ENCODE data around the gene VGF.

VGF gene

GRCh38 chr7:101171442-101171837 lies 6.1 kb upstream of the VGF start:
- peak; percentile 19; the same call in 1 of the 2 replicates for TF ChIP-seq CTCF (IDR thresholded peaks at IDR 0.05)

- TF ChIP-seq CTCF (IDR thresholded peaks at IDR 0.05) = no peak
Measured at GRCh38 chr7:101170617-101171441, 5.5 kb upstream of the VGF start.

GRCh38 chr7:101169838-101170551 lies 4.6 kb upstream of the VGF start:
- peak; percentile 97 for TF ChIP-seq CTCF (IDR thresholded peaks at IDR 0.05)

- no peak for TF ChIP-seq CTCF (IDR thresholded peaks at IDR 0.05)
Measured at GRCh38 chr7:101169110-101169837, 3.9 kb upstream of the VGF start.

- no peak for TF ChIP-seq CTCF (IDR thresholded peaks at IDR 0.05)
Measured at GRCh38 chr7:101168412-101169049, 3.2 kb upstream of the VGF start.

- TF ChIP-seq CTCF (IDR thresholded peaks at IDR 0.05) = no peak
Measured at GRCh38 chr7:101167645-101168411, 2.5 kb upstream of the VGF start.

Data from LNCAP (cell line).